ENCODE data around the gene IFT172. TPM values are rescaled to one million over a fixed set of nuclear protein-coding genes. Genes with fewer than 3 reads are reported as not detected.

The IFT172 gene, protein sequence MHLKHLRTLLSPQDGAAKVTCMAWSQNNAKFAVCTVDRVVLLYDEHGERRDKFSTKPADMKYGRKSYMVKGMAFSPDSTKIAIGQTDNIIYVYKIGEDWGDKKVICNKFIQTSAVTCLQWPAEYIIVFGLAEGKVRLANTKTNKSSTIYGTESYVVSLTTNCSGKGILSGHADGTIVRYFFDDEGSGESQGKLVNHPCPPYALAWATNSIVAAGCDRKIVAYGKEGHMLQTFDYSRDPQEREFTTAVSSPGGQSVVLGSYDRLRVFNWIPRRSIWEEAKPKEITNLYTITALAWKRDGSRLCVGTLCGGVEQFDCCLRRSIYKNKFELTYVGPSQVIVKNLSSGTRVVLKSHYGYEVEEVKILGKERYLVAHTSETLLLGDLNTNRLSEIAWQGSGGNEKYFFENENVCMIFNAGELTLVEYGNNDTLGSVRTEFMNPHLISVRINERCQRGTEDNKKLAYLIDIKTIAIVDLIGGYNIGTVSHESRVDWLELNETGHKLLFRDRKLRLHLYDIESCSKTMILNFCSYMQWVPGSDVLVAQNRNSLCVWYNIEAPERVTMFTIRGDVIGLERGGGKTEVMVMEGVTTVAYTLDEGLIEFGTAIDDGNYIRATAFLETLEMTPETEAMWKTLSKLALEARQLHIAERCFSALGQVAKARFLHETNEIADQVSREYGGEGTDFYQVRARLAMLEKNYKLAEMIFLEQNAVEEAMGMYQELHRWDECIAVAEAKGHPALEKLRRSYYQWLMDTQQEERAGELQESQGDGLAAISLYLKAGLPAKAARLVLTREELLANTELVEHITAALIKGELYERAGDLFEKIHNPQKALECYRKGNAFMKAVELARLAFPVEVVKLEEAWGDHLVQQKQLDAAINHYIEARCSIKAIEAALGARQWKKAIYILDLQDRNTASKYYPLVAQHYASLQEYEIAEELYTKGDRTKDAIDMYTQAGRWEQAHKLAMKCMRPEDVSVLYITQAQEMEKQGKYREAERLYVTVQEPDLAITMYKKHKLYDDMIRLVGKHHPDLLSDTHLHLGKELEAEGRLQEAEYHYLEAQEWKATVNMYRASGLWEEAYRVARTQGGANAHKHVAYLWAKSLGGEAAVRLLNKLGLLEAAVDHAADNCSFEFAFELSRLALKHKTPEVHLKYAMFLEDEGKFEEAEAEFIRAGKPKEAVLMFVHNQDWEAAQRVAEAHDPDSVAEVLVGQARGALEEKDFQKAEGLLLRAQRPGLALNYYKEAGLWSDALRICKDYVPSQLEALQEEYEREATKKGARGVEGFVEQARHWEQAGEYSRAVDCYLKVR (N-terminal part only)
- total RNA-seq (2021) (19.8 to 25.3 TPM (median 22.7 TPM) in 3 replicates), Bru-seq, nascent RNA (percentile 52 among the genes with signal in this experiment)
- long read RNA-seq, experiment 1, full-length matches to known transcripts = 16 of 45 reads
- long read RNA-seq, experiment 1, partial matches to known transcripts = 6 of 45 reads
- long read RNA-seq, experiment 1, other reads (novel, unspliced or antisense) = 23 of 45 reads
- long read RNA-seq, experiment 2, partial matches to known transcripts = 7 of 13 reads
- long read RNA-seq, experiment 2, other reads (novel, unspliced or antisense) = 3 of 13 reads
- long read RNA-seq, experiment 3, partial matches to known transcripts = 0 of 3 reads
- long read RNA-seq, experiment 3, other reads (novel, unspliced or antisense) = 1 of 3 reads

DNA sequence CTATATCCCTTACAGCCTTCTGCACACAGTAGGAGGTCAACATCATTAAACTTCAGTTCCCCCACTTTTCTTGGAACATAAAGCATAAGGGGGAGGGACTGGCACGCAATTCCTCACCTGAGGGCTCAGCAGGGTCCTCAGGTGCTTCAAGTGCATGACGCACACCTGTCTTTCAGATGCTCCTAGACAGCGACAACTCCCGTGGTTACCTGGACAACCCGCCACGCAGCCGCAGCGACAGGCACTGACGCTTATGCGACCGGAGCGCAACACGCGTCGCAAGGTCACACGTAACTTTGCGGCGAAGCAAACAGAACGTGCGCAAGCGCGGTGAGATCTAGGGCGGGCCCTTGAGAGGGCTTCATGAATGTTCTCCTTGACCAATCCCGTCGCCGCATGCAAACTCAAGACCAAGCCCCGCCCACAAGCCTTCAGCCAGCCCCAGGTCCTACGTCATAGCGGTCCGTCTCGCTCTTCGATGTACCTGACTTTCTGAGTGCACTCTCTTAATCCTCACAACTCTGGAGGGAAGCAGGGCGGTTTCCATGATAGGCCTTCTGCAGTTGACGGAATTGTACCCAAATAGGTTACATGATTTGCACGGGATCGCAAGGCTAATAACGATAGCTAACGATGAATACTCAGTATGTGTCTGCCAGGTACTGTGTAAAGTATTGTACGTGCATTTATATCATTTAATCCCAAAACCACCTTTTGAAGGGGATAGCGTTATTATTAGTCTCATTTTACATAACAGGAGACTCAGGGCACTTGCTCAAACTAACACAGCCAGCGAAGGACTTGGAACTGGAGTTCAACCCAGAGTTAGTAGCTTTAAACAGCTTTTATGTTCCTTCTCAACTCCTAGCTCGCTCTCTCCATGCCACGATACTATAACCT is at the start of gene IFT172:
IFT172 (minus strand) TSS at position 246 of the 900 bp plus-strand sequence; CDS start at position 156, 90 bp downstream.
- POLR2A ChIA-PET = interaction anchor here (1.0 kb wide), 1 partner anchor 17 kb away, joined by 3 read pairs; no protein-coding TSS in a partner anchor
- TF ChIP-seq, protein P1, sequence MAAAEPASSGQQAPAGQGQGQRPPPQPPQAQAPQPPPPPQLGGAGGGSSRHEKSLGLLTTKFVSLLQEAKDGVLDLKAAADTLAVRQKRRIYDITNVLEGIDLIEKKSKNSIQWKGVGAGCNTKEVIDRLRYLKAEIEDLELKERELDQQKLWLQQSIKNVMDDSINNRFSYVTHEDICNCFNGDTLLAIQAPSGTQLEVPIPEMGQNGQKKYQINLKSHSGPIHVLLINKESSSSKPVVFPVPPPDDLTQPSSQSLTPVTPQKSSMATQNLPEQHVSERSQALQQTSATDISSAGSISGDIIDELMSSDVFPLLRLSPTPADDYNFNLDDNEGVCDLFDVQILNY (CRISPR knock-in tag; IDR thresholded peaks at IDR 0.05) = no peak
- TF ChIP-seq OVOL2 (CRISPR knock-in tag; IDR thresholded peaks at IDR 0.05; ENCODE audit: borderline replicate concordance) (no peak), ZNF138 (CRISPR knock-in tag; conservative IDR thresholded peaks at IDR 0.05) (no peak), ATF1 (CRISPR knock-in tag; IDR thresholded peaks at IDR 0.05) (no peak), SMAD4 (CRISPR knock-in tag; IDR thresholded peaks at IDR 0.05) (no peak), FOXJ3 (CRISPR knock-in tag; IDR thresholded peaks at IDR 0.05; ENCODE audit: borderline replicate concordance) (no peak), TEAD1 (CRISPR knock-in tag; IDR thresholded peaks at IDR 0.05) (no peak), TCF7 (CRISPR knock-in tag; IDR thresholded peaks at IDR 0.05; ENCODE audit: low read depth) (no peak), CREB1 (CRISPR knock-in tag; IDR thresholded peaks at IDR 0.05) (no peak), NFYB (CRISPR knock-in tag; conservative IDR thresholded peaks at IDR 0.05; ENCODE audit: low read depth) (no peak), IRF2 (CRISPR knock-in tag; IDR thresholded peaks at IDR 0.05; ENCODE audit: borderline replicate concordance, low read depth) (no peak), SMAD3 (CRISPR knock-in tag; IDR thresholded peaks at IDR 0.05; ENCODE audit: borderline replicate concordance) (peak; percentile 25; the same call in 1 of the 2 replicates), SOX15 (CRISPR knock-in tag; IDR thresholded peaks at IDR 0.05) (no peak), ZNF232 (CRISPR knock-in tag; IDR thresholded peaks at IDR 0.05) (no peak)
- TF ChIP-seq, protein P2, sequence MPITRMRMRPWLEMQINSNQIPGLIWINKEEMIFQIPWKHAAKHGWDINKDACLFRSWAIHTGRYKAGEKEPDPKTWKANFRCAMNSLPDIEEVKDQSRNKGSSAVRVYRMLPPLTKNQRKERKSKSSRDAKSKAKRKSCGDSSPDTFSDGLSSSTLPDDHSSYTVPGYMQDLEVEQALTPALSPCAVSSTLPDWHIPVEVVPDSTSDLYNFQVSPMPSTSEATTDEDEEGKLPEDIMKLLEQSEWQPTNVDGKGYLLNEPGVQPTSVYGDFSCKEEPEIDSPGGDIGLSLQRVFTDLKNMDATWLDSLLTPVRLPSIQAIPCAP (CRISPR knock-in tag; IDR thresholded peaks at IDR 0.05) = no peak
- TF ChIP-seq, protein P3, sequence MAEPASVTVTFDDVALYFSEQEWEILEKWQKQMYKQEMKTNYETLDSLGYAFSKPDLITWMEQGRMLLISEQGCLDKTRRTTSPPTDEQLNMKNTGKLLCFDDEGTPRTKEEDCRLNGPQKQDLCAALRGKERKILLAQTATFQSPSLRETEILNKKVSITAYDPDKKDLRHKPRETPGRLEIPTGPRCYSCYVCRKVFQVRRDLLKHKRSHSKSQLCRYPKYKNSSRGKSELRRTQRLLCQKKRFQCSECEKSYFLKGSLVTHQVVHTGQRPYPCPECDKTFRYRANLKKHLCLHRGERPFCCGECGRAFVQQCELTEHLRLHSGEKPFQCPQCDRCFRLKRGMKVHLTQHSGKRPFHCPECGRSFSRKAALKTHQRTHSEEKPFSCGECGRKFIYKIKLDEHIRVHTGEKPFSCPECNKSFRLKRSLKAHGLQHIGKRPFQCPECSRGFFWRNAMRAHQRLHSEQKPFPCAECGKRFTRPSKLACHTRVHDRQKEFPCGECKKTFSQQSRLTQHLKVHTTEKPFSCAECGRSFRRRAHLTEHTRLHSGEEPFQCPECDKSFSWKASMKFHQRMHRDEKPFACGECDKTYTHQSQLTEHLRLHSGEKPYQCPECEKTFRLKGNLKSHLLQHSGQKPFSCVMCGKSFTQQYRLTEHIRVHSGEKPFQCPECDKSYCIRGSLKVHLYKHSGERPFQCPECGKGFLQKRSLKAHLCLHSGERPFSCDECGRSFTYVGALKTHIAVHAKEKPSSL (CRISPR knock-in tag; conservative IDR thresholded peaks at IDR 0.05) = no peak
- TF ChIP-seq, protein P4, sequence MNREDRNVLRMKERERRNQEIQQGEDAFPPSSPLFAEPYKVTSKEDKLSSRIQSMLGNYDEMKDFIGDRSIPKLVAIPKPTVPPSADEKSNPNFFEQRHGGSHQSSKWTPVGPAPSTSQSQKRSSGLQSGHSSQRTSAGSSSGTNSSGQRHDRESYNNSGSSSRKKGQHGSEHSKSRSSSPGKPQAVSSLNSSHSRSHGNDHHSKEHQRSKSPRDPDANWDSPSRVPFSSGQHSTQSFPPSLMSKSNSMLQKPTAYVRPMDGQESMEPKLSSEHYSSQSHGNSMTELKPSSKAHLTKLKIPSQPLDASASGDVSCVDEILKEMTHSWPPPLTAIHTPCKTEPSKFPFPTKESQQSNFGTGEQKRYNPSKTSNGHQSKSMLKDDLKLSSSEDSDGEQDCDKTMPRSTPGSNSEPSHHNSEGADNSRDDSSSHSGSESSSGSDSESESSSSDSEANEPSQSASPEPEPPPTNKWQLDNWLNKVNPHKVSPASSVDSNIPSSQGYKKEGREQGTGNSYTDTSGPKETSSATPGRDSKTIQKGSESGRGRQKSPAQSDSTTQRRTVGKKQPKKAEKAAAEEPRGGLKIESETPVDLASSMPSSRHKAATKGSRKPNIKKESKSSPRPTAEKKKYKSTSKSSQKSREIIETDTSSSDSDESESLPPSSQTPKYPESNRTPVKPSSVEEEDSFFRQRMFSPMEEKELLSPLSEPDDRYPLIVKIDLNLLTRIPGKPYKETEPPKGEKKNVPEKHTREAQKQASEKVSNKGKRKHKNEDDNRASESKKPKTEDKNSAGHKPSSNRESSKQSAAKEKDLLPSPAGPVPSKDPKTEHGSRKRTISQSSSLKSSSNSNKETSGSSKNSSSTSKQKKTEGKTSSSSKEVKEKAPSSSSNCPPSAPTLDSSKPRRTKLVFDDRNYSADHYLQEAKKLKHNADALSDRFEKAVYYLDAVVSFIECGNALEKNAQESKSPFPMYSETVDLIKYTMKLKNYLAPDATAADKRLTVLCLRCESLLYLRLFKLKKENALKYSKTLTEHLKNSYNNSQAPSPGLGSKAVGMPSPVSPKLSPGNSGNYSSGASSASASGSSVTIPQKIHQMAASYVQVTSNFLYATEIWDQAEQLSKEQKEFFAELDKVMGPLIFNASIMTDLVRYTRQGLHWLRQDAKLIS (CRISPR knock-in tag; IDR thresholded peaks at IDR 0.05; ENCODE audit: borderline replicate concordance) = no peak
- TF ChIP-seq, protein P5, sequence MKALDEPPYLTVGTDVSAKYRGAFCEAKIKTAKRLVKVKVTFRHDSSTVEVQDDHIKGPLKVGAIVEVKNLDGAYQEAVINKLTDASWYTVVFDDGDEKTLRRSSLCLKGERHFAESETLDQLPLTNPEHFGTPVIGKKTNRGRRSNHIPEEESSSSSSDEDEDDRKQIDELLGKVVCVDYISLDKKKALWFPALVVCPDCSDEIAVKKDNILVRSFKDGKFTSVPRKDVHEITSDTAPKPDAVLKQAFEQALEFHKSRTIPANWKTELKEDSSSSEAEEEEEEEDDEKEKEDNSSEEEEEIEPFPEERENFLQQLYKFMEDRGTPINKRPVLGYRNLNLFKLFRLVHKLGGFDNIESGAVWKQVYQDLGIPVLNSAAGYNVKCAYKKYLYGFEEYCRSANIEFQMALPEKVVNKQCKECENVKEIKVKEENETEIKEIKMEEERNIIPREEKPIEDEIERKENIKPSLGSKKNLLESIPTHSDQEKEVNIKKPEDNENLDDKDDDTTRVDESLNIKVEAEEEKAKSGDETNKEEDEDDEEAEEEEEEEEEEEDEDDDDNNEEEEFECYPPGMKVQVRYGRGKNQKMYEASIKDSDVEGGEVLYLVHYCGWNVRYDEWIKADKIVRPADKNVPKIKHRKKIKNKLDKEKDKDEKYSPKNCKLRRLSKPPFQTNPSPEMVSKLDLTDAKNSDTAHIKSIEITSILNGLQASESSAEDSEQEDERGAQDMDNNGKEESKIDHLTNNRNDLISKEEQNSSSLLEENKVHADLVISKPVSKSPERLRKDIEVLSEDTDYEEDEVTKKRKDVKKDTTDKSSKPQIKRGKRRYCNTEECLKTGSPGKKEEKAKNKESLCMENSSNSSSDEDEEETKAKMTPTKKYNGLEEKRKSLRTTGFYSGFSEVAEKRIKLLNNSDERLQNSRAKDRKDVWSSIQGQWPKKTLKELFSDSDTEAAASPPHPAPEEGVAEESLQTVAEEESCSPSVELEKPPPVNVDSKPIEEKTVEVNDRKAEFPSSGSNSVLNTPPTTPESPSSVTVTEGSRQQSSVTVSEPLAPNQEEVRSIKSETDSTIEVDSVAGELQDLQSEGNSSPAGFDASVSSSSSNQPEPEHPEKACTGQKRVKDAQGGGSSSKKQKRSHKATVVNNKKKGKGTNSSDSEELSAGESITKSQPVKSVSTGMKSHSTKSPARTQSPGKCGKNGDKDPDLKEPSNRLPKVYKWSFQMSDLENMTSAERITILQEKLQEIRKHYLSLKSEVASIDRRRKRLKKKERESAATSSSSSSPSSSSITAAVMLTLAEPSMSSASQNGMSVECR (CRISPR knock-in tag; IDR thresholded peaks at IDR 0.05; ENCODE audit: borderline replicate concordance) = peak; percentile 96; the same call in 1 of the 2 replicates

More for the DNA sequence above, at the start of gene IFT172:
- H3K27ac Mint-ChIP-seq = peak within 1 kb of the TSS; percentile 94
- peaks cover 23% of the 10 kb centered on the region for H3K27me3 Mint-ChIP-seq (ENCODE audit: low read depth)
- H3K9me3 Mint-ChIP-seq = no peaks in the 10 kb centered on the region
- peak within 1 kb of the TSS; percentile 93 for H3K4me3 Mint-ChIP-seq
- peaks cover 21% of the 10 kb centered on the region for H3K4me1 Mint-ChIP-seq
- CTCF ChIA-PET = no interaction called here
- peak; percentile 94 for ATAC-seq
- peak; percentile 99 for DNase-seq (ENCODE audit: low spot score)
- no peaks in the 10 kb centered on the region for H3K36me3 Mint-ChIP-seq

Measured in WTC11 (cell line).